Thyroid gland (tissue), 4 donors: ENCODE results near the gene FMN1.

ENCODE experiments used
- POLR2A ChIP-seq, 2 donors: fragments of 450-650 bp; IDR thresholded peaks; one replicate each; pipeline ENCODE4 v1.6.1; 2017; ENCODE audit warnings: antibody characterized with exemption in 2 of 2, mild to moderate bottlenecking in 2 of 2, moderate library complexity in 1 of 2
- TF ChIP-seq, protein P1 (sequence below), 6 experiments: fragments of 200-600 bp in 3 of 6; fragments of 450-650 bp in 3 of 6; sonication (generic) in 3 of 6; IDR thresholded peaks; one replicate each; pipeline ENCODE4 v1.5.1; 2016 to 2019; ENCODE audit warnings: antibody characterized with exemption in 6 of 6, mild to moderate bottlenecking in 2 of 6, inconsistent platforms in 1 of 6, moderate library complexity in 1 of 6

DNA sequence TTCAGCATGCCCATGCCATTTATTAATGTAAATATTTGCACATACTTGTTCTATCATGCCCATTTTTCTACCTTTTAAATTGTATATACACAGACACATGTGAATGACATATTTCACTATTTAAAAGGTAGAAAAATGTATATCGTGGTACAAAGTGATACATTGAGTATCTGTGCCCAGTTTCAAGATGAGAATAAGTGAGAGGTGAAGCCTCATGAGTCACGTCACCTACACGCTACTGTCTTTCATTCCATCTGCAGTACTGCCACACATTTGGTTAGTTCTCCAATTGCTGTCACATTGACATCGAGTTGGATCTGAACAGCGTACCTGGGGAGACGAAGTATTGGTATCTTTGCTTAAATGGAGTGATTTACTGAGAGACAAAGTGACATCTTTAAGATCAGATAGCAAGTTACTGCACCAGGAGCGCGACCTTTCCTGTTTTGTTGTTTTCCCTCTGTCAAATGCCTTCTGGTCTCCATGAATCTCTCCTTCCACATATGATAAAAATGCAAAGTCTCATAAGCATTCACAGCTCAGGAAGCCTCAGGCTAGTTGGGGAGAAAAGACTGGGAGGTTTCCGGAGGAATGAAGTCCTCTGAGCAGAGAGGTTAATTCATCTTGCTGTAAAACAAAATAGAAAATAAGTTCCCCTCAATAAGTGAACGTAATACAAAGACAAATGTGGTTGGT is 464.7 kb downstream of the FMN1 start:
- TF ChIP-seq, protein P1, sequence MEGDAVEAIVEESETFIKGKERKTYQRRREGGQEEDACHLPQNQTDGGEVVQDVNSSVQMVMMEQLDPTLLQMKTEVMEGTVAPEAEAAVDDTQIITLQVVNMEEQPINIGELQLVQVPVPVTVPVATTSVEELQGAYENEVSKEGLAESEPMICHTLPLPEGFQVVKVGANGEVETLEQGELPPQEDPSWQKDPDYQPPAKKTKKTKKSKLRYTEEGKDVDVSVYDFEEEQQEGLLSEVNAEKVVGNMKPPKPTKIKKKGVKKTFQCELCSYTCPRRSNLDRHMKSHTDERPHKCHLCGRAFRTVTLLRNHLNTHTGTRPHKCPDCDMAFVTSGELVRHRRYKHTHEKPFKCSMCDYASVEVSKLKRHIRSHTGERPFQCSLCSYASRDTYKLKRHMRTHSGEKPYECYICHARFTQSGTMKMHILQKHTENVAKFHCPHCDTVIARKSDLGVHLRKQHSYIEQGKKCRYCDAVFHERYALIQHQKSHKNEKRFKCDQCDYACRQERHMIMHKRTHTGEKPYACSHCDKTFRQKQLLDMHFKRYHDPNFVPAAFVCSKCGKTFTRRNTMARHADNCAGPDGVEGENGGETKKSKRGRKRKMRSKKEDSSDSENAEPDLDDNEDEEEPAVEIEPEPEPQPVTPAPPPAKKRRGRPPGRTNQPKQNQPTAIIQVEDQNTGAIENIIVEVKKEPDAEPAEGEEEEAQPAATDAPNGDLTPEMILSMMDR (IDR thresholded peaks at IDR 0.05): no peak
- no peak for TF ChIP-seq POLR2A (IDR thresholded peaks at IDR 0.05)
